ENCODE results near the gene C3orf22.

GRCh38 chr3:126571078-126571477 is 12.3 kb upstream of the C3orf22 start:
- TF ChIP-seq EZH2 (IDR thresholded peaks at IDR 0.05; ENCODE audit: borderline replicate concordance, low read length) (no peak), CTCF (conservative IDR thresholded peaks at IDR 0.05 in 1 of 2, IDR thresholded peaks at IDR 0.05 in 1 of 2; ENCODE audit: extremely low read depth in 1 of 2, insufficient read depth in 1 of 2, low read depth in 1 of 2, low read length in 2 of 2) (no peak)
